Measurements from ENCODE around the gene AIDA. TPM values are rescaled to one million over a fixed set of nuclear protein-coding genes. Genes with fewer than 3 reads are reported as not detected.

Gene AIDA
- total and polyA plus RNA-seq, 2 donors (not counting 1 experiment from before 2014, with no cell fraction given): 67.9 to 153 TPM

DNA sequence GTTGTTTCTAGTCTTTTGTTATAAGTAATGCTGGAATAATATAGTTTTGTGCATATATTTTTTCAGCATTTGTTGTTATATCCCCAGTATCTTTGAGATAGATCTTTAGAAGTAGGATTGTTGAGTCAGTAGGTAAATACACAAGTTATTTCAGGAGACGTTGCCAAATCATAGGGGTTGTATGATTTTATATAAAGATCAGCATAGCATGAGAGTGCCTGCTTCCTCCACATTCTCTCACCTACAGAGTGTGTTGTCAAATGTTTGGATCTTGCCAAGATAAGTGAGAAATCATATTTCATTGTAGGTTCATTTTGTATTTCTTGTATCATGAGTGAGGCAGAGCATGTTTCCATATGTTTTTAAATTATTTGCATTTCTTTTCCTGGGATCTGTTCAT, 69.8 kb downstream of the AIDA start:
- no peak overlapping the region for H3K9ac ChIP-seq (ENCODE audit: insufficient read depth, low read length)

DNA sequence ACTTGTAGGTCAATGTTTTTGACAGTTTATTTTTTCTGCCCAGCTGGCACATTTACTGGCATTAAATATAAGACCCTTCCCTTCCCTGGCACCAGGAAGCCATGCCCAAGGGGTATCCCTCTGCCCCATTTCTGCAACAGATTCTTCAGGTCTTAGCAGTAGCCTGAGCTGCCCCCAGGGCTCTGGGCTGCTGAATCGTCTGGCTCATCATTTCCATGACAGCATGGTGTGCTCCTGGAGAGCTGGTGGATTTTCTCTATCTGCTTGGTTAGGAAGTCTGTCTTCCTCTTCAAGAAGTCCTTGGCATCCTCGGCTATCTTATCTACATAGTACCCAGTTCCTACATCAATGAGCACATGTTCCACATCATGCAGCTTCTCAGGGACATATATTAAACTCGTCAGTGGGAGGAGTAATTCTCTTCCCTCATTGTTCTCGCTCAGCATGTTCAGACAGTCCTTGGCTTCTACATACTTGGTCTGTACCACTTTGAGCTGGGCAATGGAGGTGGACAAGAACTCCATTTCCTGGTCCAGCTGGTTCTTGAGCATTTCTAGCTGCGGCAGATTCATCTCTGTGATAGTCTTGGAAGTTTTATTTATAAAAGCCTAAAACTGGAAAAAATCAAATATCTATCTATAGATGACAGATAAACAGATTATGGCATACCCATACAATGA, 70.9 kb downstream of the AIDA start:
- Histone ChIP-seq H3K27ac (ENCODE audit: insufficient read depth, low read length) (no peak overlapping the region), H3K27me3 (ENCODE audit: control insufficient read depth, insufficient read depth, low read length) (no peaks in the 10 kb centered on the region), H3K9me3 (ENCODE audit: control insufficient read depth, insufficient read depth, low read depth, low read length) (no peaks in the 10 kb centered on the region), H3K9ac (ENCODE audit: insufficient read depth, low read length) (no peak overlapping the region), H3K4me2 (ENCODE audit: extremely low read depth, insufficient read depth, low read length) (no peak overlapping the region), H3K79me2 (ENCODE audit: control insufficient read depth, insufficient read depth, low read length) (peaks cover 12% of the 10 kb centered on the region), H3K4me1 (ENCODE audit: control insufficient read depth, extremely low read depth, insufficient read depth, low read length) (no peaks in the 10 kb centered on the region), H4K20me1 (ENCODE audit: control insufficient read depth, extremely low read depth, insufficient read depth, low read length) (no peaks in the 10 kb centered on the region), H2AFZ (ENCODE audit: low read length) (no peak overlapping the region), H3K4me3 (replicated peaks in 1 of 4; ENCODE audit: control extremely low read depth in 1 of 4, insufficient read depth in 1 of 4, low read depth in 3 of 4, low read length in 4 of 4) (no peak overlapping the region), H3K36me3 (ENCODE audit: control insufficient read depth, insufficient read depth, low read length) (peaks cover 3% of the 10 kb centered on the region)
- TF ChIP-seq EZH2 (IDR thresholded peaks at IDR 0.05; ENCODE audit: low read length, missing control alignments): no peak
- TF ChIP-seq, protein P1, sequence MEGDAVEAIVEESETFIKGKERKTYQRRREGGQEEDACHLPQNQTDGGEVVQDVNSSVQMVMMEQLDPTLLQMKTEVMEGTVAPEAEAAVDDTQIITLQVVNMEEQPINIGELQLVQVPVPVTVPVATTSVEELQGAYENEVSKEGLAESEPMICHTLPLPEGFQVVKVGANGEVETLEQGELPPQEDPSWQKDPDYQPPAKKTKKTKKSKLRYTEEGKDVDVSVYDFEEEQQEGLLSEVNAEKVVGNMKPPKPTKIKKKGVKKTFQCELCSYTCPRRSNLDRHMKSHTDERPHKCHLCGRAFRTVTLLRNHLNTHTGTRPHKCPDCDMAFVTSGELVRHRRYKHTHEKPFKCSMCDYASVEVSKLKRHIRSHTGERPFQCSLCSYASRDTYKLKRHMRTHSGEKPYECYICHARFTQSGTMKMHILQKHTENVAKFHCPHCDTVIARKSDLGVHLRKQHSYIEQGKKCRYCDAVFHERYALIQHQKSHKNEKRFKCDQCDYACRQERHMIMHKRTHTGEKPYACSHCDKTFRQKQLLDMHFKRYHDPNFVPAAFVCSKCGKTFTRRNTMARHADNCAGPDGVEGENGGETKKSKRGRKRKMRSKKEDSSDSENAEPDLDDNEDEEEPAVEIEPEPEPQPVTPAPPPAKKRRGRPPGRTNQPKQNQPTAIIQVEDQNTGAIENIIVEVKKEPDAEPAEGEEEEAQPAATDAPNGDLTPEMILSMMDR (conservative IDR thresholded peaks at IDR 0.05 in 1 of 2, IDR thresholded peaks at IDR 0.05 in 1 of 2; ENCODE audit: low read depth in 1 of 2, low read length in 2 of 2): no peak
- DNase-seq (ENCODE audit: low read depth in 2 of 2): no peak

More for the DNA sequence above, 69.8 kb downstream of the AIDA start:
- Histone ChIP-seq H3K79me2 (ENCODE audit: control insufficient read depth, insufficient read depth, low read length) (peaks cover 12% of the 10 kb centered on the region), H3K36me3 (ENCODE audit: control insufficient read depth, insufficient read depth, low read length) (no peaks in the 10 kb centered on the region), H2AFZ (ENCODE audit: low read length) (no peak overlapping the region), H3K9me3 (ENCODE audit: control insufficient read depth, insufficient read depth, low read depth, low read length) (no peaks in the 10 kb centered on the region), H3K4me3 (replicated peaks in 1 of 4; ENCODE audit: control extremely low read depth in 1 of 4, insufficient read depth in 1 of 4, low read depth in 3 of 4, low read length in 4 of 4) (no peak overlapping the region), H3K4me2 (ENCODE audit: extremely low read depth, insufficient read depth, low read length) (no peak overlapping the region), H3K27me3 (ENCODE audit: control insufficient read depth, insufficient read depth, low read length) (no peaks in the 10 kb centered on the region), H3K27ac (ENCODE audit: insufficient read depth, low read length) (no peak overlapping the region), H4K20me1 (ENCODE audit: control insufficient read depth, extremely low read depth, insufficient read depth, low read length) (no peaks in the 10 kb centered on the region), H3K4me1 (ENCODE audit: control insufficient read depth, extremely low read depth, insufficient read depth, low read length) (no peaks in the 10 kb centered on the region)
- no peak for DNase-seq (ENCODE audit: low read depth in 2 of 2)
- TF ChIP-seq EZH2 (IDR thresholded peaks at IDR 0.05; ENCODE audit: low read length, missing control alignments): no peak
- TF ChIP-seq, protein P1 (conservative IDR thresholded peaks at IDR 0.05 in 1 of 2, IDR thresholded peaks at IDR 0.05 in 1 of 2; ENCODE audit: low read depth in 1 of 2, low read length in 2 of 2): no peak

DNA sequence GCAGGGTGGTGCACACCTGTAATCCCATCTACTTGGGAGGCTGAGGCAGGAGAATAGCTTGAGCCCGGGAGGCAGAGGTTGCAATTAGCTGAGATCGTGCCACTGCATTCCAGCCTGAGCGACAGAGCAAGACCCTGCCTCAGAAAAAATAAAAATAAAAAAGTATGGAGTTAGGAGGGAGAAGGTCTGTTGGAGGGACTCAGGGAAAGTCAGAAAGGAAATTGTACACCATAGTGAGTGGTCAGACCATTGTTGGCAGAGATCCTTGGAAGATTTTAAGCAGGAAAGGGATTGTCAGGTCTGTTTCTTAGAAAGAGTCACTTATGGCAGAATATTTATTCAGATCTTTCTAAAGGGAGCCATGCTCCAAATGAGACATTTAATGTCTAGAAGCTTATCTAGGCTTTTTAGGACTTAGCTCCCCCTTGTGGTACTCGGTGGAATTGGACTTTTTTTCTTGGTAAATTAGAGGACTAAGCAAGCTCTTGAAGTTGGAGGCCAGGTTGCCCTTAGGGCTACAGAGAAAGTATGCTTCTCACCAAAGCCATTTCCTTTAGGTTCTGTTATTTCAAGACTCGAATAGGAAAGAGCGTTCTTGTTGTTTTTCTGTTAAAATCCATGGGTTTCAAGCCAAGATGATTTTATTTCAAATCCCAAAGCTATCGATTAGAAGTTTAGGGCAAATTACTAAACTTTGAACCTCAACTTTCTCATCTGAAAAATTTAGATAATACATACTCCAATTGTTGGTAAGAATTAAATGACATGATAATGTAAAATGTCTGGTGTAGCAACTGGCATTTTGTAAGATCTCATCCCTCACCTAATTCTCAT, 77.9 kb downstream of the AIDA start:
- H3K27ac ChIP-seq (ENCODE audit: insufficient read depth, low read length): no peak overlapping the region
- no peak overlapping the region for H3K4me2 ChIP-seq (ENCODE audit: extremely low read depth, insufficient read depth, low read length)
- peaks cover 12% of the 10 kb centered on the region for H3K36me3 ChIP-seq (ENCODE audit: control insufficient read depth, insufficient read depth, low read length)
- H3K9ac ChIP-seq (ENCODE audit: insufficient read depth, low read length): no peak overlapping the region
- no peaks in the 10 kb centered on the region for H3K27me3 ChIP-seq (ENCODE audit: control insufficient read depth, insufficient read depth, low read length)
- TF ChIP-seq, protein P1 (conservative IDR thresholded peaks at IDR 0.05 in 1 of 2, IDR thresholded peaks at IDR 0.05 in 1 of 2; ENCODE audit: low read depth in 1 of 2, low read length in 2 of 2): peak; percentile 83 to 92
- TF ChIP-seq EZH2 (IDR thresholded peaks at IDR 0.05; ENCODE audit: low read length, missing control alignments): no peak
- peak; percentile 76 to 94 for DNase-seq (ENCODE audit: low read depth in 2 of 2)
- no peak overlapping the region for H3K4me3 ChIP-seq (replicated peaks in 1 of 4; ENCODE audit: control extremely low read depth in 1 of 4, insufficient read depth in 1 of 4, low read depth in 3 of 4, low read length in 4 of 4)
- no peaks in the 10 kb centered on the region for H3K79me2 ChIP-seq (ENCODE audit: control insufficient read depth, insufficient read depth, low read length)
- no peaks in the 10 kb centered on the region for H3K9me3 ChIP-seq (ENCODE audit: control insufficient read depth, insufficient read depth, low read depth, low read length)
- H4K20me1 ChIP-seq (ENCODE audit: control insufficient read depth, extremely low read depth, insufficient read depth, low read length): no peaks in the 10 kb centered on the region
- no peak overlapping the region for H2AFZ ChIP-seq (ENCODE audit: low read length)
- no peaks in the 10 kb centered on the region for H3K4me1 ChIP-seq (ENCODE audit: control insufficient read depth, extremely low read depth, insufficient read depth, low read length)

Measured in fibroblast of lung (primary cell).